Measurements from ENCODE around the gene S100PBP.

The S100PBP gene

DNA sequence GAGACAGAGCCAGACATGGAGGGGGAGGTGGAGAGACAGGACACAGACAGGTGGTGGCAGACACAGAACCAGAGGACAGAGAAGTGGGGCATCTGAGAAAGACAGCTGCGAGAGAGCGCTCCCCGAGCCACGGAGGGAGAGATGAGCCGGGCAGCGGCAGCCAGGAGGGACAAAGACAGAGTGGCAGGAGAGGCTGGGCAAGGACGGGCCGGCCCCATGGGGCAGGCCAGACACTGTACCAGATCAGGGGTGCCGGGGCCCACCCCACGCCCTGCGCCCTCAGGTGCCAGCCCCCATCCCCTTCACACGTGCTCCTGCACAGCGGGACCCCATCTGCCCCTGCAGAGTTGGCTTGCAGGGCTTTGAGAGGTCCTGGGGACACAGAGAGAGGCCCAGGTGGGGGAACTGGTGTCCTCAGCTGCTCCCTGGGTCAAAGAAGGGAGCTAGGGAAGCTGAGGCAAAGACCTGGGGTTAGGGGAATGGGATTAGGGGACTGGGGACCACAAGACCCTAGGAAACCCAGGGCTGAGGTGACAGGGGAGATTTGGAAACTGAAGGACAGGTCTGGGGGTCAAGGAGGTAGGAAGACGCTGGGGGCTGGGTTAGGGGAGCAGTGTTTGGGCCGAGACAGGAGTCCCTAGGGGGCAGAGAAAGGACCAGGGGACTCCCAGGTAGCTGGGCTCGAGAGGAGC, 52.6 kb downstream of the S100PBP start:
- no peak for DNase-seq (ENCODE audit: low read depth)

DNA sequence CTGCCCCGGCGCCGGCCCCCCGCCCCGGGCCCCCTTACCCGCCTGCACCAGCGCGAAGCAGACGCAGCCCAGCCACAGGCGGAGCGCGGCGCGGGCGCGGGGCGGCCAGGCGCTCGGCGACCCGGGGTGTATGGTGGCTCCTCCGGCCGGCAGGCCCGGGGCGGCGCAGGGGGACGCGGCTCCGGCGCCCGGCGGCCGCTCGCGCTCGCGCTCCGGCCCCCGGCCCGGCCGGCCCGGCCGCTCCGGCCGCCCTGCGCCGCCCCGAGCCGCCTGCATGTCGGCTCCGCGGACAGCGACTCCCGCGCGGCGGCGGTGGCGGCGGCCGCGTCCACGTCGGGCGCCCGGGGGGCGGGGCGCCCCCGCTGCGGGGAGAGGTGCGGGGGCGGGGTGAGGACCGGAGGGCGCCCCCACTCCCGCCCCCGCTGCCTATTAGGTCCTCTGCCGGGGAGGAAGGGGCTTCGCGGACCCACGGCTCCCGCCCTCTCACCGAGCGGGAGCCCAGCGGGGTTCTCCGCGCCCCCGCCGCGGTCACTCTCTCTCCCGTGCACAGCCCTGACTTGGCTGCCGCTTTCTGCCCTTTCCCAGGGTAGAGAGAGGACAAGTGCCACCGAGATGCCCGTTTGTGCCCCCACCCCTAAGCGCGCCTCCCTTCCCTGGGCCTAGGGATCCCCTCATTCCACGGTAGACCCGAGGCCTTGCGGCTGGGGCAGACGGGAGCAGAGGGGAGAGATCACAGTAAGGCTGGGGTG, 53.3 kb downstream of the S100PBP start, which contains the start of gene FNDC5:
TSS of gene FNDC5 (minus strand) at position 298 of the 749 bp plus-strand sequence.
- DNase-seq (ENCODE audit: low read depth), result no peak

DNA sequence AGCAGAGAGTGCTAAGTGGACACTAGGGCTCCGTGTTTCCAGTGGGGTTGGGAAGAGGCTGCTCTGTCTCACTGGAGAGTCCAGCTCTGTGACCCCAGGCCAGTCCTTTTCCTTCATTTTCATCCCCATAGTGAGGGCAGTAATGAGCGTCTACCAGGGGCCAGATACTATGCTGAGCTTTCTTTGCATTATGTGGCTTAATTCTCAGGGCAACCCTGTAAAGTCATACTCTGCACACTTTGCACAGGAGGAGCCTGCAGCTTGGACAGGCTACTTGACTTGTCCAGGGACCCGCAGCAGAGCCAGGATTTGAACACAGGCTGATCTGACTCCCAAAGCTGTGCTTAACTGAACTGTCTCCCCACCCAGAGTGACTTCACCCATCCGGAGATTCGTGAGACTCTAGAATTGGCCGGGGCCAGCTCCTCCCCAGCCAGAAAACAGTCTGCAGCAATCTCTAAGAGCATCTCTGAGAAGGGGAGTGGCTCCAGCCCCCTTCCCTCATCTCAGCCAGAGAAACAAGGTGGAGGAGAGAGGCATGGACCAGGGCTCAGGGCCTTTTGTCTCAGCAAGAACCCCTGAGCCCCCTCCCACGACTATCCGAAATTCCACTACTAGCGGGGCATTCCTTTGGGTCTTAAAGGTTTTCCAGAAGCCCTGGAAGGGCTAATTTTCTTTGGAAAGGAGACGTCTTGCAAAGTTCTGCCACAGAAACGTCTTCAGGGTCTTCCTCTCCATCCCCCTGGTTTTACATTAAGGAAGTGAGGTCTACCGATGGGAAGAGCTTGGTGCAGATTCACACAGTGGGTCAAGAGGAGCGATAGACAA, 54.1 kb downstream of the S100PBP start:
- DNase-seq (ENCODE audit: low read depth), result no peak

DNA sequence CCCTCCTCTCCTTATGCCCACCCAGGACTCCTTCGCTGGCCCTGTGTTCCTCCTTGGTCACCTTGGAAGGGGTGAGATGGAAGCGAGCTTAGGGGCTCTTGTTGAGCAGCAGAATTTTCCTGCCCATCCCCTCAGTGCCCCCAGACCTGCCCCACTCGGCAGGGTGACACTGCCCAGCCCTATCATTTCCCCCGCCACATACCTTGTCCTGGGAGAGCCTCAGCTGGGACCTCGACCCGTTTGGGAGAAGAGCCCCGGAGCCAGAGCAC, 54.7 kb downstream of the S100PBP start:
- no peak for DNase-seq (ENCODE audit: low read depth)

DNA sequence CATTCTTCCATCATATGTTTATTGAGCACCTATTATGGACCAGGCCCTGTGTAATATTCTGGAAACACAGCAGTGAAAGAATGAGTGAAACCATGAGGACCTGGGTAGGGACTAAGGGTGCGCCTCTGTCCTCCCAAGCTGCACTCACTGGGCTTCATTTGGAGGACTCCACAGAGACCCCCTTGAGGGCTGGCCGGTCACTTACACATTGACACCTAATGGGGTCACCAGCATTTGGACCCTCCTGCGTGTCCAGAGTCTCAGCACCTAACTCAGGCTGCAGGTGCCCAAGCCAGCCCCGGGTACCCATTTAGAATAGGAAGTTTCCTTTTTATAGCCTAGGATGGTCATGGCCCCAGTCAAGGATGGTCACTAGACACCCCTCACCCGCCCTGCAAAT, 56.0 kb downstream of the S100PBP start:
- DNase-seq (ENCODE audit: low read depth), result no peak

DNA sequence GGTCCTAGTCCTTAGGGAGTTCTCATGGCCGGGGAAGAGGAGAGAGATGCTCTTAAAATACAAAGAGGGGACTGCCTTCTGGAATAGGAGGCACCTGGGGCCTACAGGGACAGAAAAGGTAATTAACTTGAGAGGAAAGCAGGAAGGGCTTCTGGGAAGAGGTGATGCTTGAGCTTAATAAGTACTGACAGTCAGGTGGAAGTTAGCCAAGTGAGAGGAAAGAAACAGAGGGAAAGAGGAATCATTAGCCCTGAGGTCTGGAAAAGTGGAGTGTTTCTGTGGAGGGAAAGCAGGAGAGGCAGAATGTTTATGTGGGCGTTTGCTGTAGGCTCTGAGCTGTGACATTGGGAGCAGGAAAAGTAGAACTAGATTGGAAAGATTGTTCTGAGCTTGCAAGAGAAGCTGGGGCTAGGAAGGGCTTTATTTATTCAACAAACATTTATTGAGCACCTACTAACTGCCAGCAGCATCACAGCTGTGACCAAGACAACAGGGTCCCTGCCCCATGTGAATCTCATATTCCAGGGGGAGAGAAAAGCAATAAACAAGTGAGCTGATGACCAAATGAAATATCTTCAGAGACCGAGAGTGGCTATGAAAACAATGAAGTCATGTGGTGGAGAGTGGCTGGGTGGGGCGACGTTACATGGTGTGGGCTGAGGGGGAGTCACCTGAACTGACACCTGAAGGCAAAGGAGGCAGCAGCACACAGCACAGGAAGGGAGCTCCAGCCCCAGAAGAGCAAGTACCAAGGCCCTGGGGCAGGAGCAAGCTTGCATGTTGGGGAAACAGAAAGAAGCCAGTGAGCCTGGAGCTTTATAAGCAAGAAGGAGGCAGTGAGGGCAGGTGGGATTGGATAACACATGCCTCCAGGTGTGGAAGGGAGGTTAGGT, 57.7 kb downstream of the S100PBP start:
- DNase-seq (ENCODE audit: low read depth), result no peak

DNA sequence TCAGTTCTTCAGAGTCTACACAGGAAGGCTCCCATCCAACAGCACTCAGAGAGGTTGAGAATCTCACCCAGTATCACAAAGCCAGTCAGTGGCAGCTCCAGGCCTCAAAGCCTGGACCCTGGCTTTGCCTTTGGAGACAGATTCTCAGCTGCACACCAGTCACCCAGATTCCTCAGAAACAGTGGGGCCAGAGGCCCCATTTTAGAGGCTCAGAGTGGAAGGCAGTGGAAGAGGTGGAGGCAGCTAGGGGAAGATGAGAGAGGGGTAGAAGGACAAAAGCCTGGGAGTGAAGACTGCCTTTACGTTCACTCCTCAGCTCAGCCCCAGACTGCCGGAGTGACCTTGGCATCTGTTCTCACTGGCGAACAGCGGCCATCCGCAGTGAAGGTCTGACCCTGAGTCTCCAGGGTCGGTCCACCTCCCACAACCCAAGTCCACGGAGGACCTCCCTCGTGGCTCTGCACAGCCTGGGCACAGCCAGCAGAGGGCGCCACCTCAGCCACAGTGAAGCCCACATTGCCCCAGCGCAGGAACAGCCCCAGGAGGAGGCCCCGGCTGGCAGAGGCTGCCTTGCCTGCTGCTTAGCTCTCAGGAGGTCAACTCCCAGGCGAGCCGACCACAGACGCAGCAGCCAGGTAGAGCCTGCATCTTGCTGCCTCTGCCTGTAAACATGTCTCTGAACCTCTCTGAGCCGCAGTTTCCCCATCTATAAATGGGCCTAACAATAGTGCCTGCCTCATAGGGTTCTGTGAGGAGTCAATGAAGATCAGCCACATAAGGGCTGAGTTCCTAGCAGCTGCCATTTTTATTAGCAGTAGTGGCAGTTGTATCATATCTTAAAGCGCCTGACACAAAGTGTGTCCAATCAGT, 59.1 kb downstream of the S100PBP start:
- DNase-seq (ENCODE audit: low read depth), result peak; percentile 50

DNA sequence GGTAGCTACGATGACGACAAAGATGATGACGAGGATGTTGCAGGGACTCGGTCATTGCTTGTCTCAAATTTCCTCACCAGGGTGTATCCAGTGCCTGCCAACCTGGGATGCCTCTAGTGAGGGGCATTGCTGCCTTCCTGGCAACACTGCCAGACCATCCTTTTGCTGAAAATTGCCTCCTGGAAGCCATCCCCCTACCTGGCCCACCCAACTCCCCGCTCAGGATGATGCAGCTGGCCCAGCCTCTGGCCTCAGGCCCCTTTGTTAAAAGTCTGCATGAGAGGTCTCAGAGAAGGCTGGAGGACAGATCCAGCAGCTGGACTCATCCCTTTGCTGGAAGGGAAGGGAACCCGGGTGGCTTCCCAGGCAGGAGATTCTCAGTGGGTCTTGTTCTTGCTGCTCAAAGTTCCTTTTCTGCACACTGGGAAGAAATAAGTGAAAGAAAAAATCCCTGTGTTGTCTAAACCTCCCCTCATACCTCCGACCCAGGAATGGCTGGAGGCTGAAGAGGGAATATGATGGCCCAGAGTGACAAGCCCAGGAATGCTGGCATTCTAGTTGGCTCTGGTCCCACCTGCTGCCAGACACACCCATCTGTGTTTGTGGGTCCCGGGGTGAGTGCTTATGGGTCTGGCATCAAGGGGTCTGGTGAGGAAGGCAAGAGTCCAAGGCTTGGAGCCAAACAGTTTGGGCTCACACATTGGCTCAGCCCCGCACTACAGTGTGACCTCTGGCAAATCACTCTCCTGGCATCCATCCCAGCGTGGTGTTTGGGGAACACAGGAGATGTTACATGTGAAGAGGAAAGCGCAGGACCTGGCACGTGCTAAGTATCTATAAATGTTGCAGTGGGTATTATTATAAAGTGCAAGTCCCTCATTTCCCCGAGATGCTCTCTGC, 60.0 kb downstream of the S100PBP start:
- no peak for DNase-seq (ENCODE audit: low read depth)

DNA sequence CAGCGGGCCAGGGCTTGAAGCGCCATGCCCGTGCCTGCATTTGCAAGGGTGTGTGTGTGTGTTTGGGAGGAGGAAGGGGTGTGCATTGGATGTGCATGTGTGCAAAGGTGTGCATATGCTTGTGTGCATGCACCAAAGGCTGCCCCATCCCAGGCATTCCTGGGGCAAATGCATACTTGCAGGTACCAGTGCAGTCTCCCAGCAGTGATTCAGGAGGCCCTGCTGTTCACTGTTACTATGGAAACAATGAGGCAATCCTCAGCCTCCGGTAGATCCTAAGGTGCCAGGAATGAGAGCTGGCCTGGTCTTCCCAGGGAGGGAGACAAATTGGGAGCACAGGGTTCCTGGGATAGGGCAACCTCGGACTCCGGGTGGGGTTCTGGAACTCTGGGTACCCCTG, 60.7 kb downstream of the S100PBP start:
- DNase-seq (ENCODE audit: low read depth), result no peak

DNA sequence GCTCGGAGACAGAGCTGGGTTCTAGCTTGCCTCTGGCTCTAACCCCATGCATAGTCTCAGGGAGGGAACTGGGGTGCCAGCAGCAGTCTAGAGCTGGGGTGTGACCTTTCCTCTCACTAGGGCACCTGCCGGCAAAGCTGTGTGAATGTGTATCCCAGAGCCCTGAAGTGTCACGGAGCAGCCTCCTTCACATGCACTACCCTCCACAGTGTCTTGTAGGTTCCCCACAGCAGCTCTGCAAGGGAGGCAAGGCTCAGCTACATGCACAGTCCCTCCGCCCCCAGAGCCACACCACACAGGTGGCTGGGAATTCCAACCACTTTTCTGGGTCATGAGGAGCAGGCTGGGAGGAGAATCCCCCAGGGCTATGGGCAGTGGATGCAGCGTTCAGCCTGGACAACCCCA, 61.2 kb downstream of the S100PBP start:
- DNase-seq (ENCODE audit: low read depth), result no peak

DNA sequence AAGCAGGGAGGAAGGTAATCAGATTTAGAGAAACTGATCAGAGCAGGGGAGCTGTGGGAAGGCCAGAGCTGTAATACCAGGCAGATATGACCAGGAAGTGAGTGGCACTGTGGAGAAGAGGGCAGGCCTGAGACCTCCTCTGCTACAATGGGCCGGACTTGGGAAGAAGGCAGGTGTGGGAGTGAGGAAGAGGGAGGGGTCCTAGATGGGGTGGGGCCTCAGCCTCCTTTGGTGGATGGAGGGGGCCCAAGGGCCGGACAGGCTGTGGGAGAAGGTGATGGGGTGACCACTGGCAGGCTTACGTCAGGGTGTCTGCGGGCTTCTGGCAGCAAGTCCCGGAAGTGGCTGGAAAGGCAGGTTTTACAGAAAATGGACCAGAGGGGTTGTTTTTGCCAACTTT, 63.8 kb downstream of the S100PBP start:
- DNase-seq (ENCODE audit: low read depth), result no peak

DNA sequence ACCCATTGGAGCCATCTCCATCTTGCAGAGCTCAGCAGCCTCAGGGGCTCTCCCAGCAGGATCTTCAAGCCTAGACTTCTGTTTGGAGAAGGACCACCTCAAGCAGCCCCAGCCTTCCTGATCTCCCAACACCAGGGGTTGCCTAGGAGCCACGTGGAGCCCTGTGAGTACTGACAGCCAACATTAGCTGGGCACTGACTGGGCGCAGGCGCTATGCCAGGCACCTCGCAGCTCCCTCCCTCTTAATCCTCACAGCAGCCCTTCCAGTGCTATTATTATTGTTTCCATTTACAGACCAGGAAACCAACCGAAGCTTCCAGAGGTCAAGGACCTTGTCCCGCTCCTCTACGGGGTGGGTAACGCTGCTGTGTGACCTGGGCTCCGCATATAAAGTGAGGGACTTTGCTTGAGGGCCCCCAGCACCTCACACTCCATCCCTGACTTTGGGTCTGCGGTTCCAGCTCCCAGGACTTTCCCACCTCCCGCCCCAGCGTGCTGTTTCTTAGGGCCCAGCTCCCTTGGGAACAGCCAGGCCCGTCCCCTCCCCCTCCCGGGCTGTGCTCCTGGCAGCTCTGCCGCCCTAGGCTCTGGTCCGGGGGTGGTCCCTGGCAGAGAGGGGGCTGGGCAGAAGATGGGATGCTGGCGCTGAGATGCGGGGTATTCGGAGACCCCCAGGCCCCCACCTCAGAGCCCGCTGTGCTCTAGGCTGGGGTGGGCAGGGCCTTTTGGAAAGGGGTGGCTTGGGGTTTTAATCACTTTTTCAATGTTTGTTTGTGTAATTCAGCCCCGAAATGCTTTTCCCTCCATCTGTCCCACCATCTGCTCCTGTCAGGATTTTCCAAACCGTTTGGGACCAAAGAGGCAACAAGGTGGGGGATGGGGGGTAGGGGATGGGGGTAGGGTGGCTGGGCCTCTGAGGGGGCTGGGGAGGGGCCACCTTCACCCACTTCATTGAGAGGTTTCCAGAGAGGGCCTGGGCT, 64.7 kb downstream of the S100PBP start:
- DNase-seq (ENCODE audit: low read depth), result no peak

DNA sequence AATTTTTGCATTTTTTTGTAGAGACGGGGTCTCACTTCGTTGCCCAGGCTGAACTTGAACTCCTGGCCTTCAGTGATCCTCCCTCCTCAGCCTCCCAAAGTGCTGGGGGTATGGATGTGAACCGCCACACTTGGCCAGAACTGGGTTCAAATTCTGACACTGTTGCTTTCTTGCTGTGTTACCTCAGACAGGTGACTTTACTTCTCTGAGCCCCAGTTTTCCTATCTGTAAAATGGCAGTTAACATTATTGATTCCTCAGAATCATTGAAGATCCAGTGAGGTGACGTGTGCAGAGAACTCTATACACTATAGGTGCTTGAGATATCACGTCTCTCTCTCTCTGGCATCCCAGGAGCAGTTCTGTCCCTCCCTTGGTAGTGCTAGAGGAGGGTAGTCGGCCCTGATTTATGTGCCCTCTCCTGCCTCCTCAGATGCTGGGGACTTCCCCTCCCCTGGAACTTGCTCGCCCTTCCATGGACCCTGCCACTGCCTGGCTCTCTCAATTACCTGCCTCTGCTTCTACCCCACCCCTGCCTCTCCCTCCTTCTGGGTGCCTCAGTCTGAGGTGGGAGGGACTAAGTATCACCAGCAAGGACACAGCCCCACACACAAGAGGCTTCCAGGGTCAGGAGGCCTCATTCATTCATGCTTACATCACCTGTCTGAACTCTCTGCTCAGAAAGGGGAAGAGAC, 66.0 kb downstream of the S100PBP start:
- no peak for DNase-seq (ENCODE audit: low read depth)

DNA sequence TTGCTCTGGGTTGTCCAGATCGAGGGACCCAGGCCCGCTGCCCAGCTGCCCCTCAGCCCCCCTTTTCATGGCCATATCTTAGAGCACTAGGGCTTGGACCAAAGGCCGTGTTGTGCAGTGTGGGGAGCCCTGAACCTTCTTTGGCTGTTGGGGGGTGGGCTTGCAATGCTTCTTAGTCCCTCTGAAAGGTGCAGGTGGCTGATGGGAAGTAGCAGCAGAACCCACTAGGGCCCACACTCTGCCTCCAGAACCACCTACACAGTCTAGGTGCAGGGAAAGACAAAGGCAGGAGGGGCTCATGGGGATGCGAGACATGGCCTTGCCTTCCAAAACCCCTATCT, 66.5 kb downstream of the S100PBP start:
- DNase-seq (ENCODE audit: low read depth), result no peak

DNA sequence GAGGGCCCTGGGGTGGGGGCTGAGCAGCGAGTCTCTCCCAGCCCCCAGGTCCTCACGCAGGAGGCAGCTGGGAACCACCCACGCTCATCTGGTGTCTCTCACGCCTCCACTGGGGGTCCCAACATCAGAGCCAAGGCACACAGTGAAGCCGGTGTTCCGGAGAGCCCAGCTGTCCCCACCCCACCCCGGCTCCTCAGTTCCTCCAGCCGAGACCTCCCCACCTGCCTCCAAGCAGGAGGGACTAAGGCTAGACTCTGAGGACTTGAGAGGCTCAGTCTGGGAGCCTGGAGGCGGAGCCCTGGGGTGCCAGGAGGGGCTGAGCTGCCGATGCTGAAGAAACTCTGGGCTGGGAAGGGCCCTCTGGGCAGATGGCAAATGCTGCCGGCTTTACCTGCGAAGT, 67.3 kb downstream of the S100PBP start:
- DNase-seq (ENCODE audit: low read depth), result no peak

DNA sequence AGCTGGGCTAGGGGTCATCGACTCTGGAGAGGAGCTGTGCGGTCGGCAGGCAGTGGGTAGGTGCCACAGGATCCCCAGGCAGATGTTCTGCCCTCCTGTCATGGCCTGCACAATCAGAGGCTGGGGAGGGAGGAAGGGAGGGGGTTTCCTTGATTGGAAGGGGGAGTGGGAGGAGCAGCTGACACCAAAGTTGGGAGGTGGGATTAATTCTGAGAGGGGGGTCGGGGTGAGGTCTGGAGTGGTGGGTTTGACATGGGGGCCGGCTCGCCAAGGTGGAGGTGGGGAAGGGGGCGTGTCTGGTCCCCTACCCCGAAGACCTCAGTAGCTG, 68.2 kb downstream of the S100PBP start:
- no peak for DNase-seq (ENCODE audit: low read depth)

DNA sequence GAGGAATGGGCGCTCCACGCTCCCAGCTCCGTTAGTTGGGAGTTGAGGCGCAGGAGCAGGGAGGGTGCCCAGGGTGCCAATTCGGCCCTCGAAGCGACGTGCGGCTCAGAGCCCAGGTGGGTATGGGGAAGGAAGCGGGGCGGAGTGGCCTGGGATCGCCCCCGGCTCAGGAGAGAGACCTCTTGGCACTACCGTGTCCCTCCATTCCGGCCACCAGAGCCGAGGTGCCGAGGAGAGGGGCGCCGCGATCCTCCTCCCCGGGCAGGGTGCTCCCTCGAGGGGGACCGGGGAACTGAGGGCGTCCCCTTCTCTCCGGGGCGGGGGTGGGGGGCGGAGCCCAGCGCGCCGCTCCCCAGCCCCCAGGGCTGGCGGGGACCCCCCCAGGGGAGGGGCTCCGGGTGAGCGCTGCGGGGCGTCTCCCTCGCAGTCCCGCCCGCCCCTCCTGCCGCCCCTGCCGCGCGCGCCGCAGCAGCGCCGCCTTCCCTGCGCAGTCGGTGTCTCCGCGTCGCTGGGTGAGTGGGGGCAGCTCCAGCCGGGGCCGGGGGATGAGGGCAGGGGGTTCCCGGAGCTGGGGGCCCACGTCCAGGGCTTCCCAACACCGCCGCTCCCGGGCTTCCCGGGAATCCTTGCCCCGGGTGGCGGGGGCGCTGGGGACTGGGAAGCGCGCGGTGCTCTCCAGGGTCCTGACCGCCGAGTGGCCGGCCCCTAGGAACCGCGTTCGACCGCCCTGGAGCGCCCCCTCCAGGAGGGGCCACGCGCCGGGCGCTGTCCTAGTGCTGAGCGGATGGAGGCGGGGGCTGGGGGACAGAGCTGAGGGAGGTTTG, 68.8 kb downstream of the S100PBP start, which contains the start of gene HPCA:
TSS of gene HPCA (plus strand) at position 488 of the 824 bp plus-strand sequence. CDS start 2,408 bp downstream, outside the sequence.
- DNase-seq (ENCODE audit: low read depth), result no peak

All from activated T-helper 9 cell treated with anti-CD3 and anti-CD28 coated beads, Interleukin-2, amount 50 U/mL, for 16 hours (primary cell).